ENCODE measurements around the gene ZNF181. TPM values are rescaled to one million over a fixed set of nuclear protein-coding genes. Genes with fewer than 3 reads are reported as not detected.

The ZNF181 gene
- total RNA-seq, 3 donors from 2014 or later: 6.6 to 16.1 (median 8.4) TPM

DNA sequence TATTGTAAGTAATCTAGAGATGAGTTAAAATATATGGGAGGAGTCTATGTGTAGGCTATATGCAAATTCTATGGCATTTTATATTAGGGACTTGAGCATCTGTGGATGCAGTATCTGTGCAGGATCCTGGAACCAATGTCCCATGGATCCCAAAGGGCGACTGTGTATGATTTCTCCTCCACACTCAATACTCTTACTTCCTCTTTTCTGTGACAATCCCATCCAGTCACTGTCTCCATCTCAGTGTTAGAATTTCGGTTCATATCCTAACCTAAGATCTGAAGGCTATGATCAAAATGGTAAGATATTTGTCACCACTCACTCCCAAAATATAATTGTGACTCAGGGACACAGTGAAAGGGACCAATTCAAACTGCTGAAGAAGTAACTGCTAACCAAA is 54.0 kb downstream of the ZNF181 start:
- ATAC-seq: no peak
- Histone ChIP-seq H3K9me3 (no peaks in the 10 kb centered on the region), H3K4me3 (no peak overlapping the region), H3K4me1 (ENCODE audit: low read depth) (no peaks in the 10 kb centered on the region), H3K36me3 (ENCODE audit: low read depth) (no peaks in the 10 kb centered on the region)
- no peak for DNase-seq
- TF ChIP-seq, protein P1, sequence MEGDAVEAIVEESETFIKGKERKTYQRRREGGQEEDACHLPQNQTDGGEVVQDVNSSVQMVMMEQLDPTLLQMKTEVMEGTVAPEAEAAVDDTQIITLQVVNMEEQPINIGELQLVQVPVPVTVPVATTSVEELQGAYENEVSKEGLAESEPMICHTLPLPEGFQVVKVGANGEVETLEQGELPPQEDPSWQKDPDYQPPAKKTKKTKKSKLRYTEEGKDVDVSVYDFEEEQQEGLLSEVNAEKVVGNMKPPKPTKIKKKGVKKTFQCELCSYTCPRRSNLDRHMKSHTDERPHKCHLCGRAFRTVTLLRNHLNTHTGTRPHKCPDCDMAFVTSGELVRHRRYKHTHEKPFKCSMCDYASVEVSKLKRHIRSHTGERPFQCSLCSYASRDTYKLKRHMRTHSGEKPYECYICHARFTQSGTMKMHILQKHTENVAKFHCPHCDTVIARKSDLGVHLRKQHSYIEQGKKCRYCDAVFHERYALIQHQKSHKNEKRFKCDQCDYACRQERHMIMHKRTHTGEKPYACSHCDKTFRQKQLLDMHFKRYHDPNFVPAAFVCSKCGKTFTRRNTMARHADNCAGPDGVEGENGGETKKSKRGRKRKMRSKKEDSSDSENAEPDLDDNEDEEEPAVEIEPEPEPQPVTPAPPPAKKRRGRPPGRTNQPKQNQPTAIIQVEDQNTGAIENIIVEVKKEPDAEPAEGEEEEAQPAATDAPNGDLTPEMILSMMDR (IDR thresholded peaks at IDR 0.05): no peak
- intact Hi-C loops (cut with DNase I, micrococcal nuclease): no loop called here

GRCh38 chr19:34793565-34793964 is 59.5 kb downstream of the ZNF181 start:
- H3K36me3 ChIP-seq (ENCODE audit: low read depth): no peaks in the 10 kb centered on the region
- H3K4me1 ChIP-seq (ENCODE audit: low read depth): no peaks in the 10 kb centered on the region
- ATAC-seq: no peak
- no peaks in the 10 kb centered on the region for H3K9me3 ChIP-seq
- intact Hi-C loops (cut with DNase I, micrococcal nuclease): no loop called here
- TF ChIP-seq, protein P1 (IDR thresholded peaks at IDR 0.05): no peak
- no peak for DNase-seq
- H3K4me3 ChIP-seq: no peak overlapping the region

GRCh38 chr19:34794066-34794960 is 60.3 kb downstream of the ZNF181 start:
- H3K9me3 ChIP-seq: no peaks in the 10 kb centered on the region
- no peak for ATAC-seq
- H3K36me3 ChIP-seq (ENCODE audit: low read depth): no peaks in the 10 kb centered on the region
- DNase-seq: no peak
- H3K4me3 ChIP-seq: no peak overlapping the region
- TF ChIP-seq, protein P1 (IDR thresholded peaks at IDR 0.05): no peak
- H3K4me1 ChIP-seq (ENCODE audit: low read depth): no peaks in the 10 kb centered on the region
- intact Hi-C loops (cut with DNase I, micrococcal nuclease): no loop called here

Other genes starting within 250 kb of the ZNF181 start
- gene SCGB2B2, start 57.1 kb upstream of the ZNF181 start, total RNA-seq: 1 to 10 TPM in 2 of 3 donors, under 1 TPM in 1; 0.24 to 1.3 (median 1.1) TPM
- 10 to 100 TPM; 16.5 to 33.8 (median 20.0) TPM for gene ZNF302, start 56.6 kb upstream of the ZNF181 start, total RNA-seq
- 1 to 10 TPM; 3.3 to 6.1 (median 3.9) TPM for gene ZNF599, start 39.0 kb downstream of the ZNF181 start, total RNA-seq
- 1 to 10 TPM; 1.3 to 4.9 (median 2.1) TPM for gene ZNF30, start 192.7 kb downstream of the ZNF181 start, total RNA-seq
- 1 to 10 TPM; 5.4 to 7.6 (median 6.7) TPM for gene ZNF792, start 230.0 kb downstream of the ZNF181 start, total RNA-seq